Central memory CD8-positive, alpha-beta T cell (primary cell): ENCODE measurements around the gene RFLNA.
"Not testable (repeated sequence)": the region's sequence is repeated elsewhere in the genome, so short reads cannot be mapped to it uniquely, and the experiment has no call there.

Experiments
- ATAC-seq: fragments of 150-1000 bp; cut with Tn5 transposase; replicated peaks from 2 replicates; pipeline ENCODE4 v1.10.0; 2022; ENCODE audit warnings: mild to moderate bottlenecking, moderate FRiP score, moderate number of reproducible peaks; ENCODE audit not compliant: poor library complexity, severe bottlenecking; ENCODE audit errors: extremely low read depth
- DNase-seq, 2 donors: peaks; one replicate each; pipeline ENCODE4 v3.0.0; 2021; ENCODE audit warnings: low spot score in 2 of 2
- H3K27ac Mint-ChIP-seq: one replicate; pipeline ENCODE4 v1.8.0; 2022; ENCODE audit warnings: low read depth, mild to moderate bottlenecking, moderate library complexity, mixed read lengths
- H3K27me3 Mint-ChIP-seq: one replicate; pipeline ENCODE4 v1.8.0; 2022; ENCODE audit warnings: mixed read lengths
- H3K36me3 Mint-ChIP-seq: one replicate; pipeline ENCODE4 v1.8.0; 2022; ENCODE audit warnings: mild to moderate bottlenecking, moderate library complexity, mixed read lengths; ENCODE audit not compliant: insufficient read depth
- H3K4me1 Mint-ChIP-seq: one replicate; pipeline ENCODE4 v1.8.0; 2022; ENCODE audit warnings: mixed read lengths
- H3K4me3 Mint-ChIP-seq: one replicate; pipeline ENCODE4 v1.8.0; 2022; ENCODE audit warnings: mild to moderate bottlenecking, moderate library complexity, mixed read lengths
- H3K9me3 Mint-ChIP-seq: one replicate; pipeline ENCODE4 v1.8.0; 2022; ENCODE audit warnings: mixed read lengths

Gene RFLNA

GRCh38 chr12:124289634-124290600 lies 5.0 kb upstream of the RFLNA start:
- Mint-ChIP-seq H3K27ac (no peak overlapping the region), H3K4me3 (no peak overlapping the region), H3K9me3 (peaks cover 4% of the 10 kb centered on the region), H3K36me3 (peaks cover 4% of the 10 kb centered on the region), H3K4me1 (no peaks in the 10 kb centered on the region), H3K27me3 (peaks cover 67% of the 10 kb centered on the region)
- DNase-seq, result no peak
- ATAC-seq, result no peak

DNA sequence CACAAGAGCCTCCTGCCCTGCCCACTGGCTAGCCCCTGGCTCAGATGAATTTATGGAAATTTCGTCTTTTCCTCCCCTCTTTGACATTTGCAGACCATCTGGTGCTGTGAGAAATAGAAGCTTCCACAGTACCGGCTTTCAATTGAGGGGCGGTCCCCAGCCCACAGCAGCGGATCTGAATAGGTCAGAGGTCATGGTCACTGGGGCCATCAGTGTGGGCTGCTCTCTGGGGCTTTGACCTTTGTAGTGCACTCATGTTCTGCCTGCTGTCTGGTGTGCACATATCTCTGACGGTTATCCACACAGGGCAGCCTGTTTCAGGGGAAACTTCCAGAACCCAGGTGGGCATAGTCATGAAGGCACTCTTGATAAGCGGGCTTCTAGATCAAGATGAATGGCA lies 2.5 kb upstream of the RFLNA start:
- Mint-ChIP-seq H3K9me3 (no peaks in the 10 kb centered on the region), H3K36me3 (peaks cover 3% of the 10 kb centered on the region), H3K27me3 (peaks cover 66% of the 10 kb centered on the region), H3K27ac (no peak overlapping the region), H3K4me3 (no peak overlapping the region), H3K4me1 (no peaks in the 10 kb centered on the region)
- DNase-seq, result no peak
- no peak for ATAC-seq

GRCh38 chr12:124293286-124294003 lies 1.4 kb upstream of the RFLNA start:
- Mint-ChIP-seq H3K27me3 (peaks cover 64% of the 10 kb centered on the region), H3K4me3 (no peak overlapping the region), H3K4me1 (no peaks in the 10 kb centered on the region), H3K27ac (no peak overlapping the region), H3K36me3 (peaks cover 3% of the 10 kb centered on the region), H3K9me3 (no peaks in the 10 kb centered on the region)
- ATAC-seq, result no peak
- no peak for DNase-seq

- Mint-ChIP-seq H3K27me3 (peaks cover 76% of the 10 kb centered on the region), H3K9me3 (no peaks in the 10 kb centered on the region), H3K4me1 (no peaks in the 10 kb centered on the region), H3K27ac (no peak overlapping the region), H3K4me3 (no peak overlapping the region), H3K36me3 (peaks cover 3% of the 10 kb centered on the region)
- DNase-seq (no peak), ATAC-seq (no peak)
These were observed 652 bp downstream of the RFLNA start for GRCh38 chr12:124295431-124296058.

DNA sequence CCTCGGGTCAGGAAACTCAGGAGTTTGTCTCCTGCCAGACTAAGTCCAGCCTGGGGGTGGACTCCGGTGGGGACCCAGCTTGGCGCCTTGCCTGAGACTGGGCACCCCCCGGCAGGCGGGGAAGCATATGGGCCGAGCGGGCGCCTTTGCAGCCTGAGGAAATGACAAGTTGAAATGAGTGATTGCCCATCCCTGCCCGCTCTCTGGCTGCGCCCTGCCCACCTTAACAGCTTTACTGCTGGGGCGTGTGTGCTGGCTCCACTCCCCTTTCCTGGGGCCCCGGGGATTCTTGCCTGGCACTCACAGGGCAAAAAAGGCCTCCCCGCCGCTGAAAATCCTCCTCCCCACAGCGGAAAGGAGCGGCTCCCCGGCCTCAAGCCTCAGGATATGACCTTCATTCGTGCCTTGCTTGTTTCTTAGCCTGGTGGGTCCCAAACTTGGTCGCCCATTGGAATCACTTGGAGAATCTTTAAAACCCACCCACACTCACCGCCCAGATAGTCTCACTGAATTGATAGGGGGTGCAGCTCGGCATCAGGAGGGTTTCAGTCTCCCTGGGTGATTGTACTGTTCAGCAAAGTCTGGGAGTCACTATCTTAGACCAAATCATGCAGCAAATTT lies 1.5 kb downstream of the RFLNA start:
- Mint-ChIP-seq H3K4me3 (no peak overlapping the region), H3K4me1 (no peaks in the 10 kb centered on the region), H3K27me3 (peaks cover 83% of the 10 kb centered on the region), H3K27ac (no peak overlapping the region), H3K36me3 (peaks cover 3% of the 10 kb centered on the region), H3K9me3 (no peaks in the 10 kb centered on the region)
- no peak for ATAC-seq
- DNase-seq, result no peak

GRCh38 chr12:124296916-124297351 lies 2.0 kb downstream of the RFLNA start:
- H3K27me3 Mint-ChIP-seq, result peaks cover 79% of the 10 kb centered on the region
- no peaks in the 10 kb centered on the region for H3K9me3 Mint-ChIP-seq
- ATAC-seq (no peak), DNase-seq (no peak)
- no peak overlapping the region for H3K27ac Mint-ChIP-seq
- peaks cover 3% of the 10 kb centered on the region for H3K36me3 Mint-ChIP-seq
- H3K4me1 Mint-ChIP-seq, result no peaks in the 10 kb centered on the region
- H3K4me3 Mint-ChIP-seq, result no peak overlapping the region

GRCh38 chr12:124297389-124297788 lies 2.5 kb downstream of the RFLNA start:
- peaks cover 74% of the 10 kb centered on the region for H3K27me3 Mint-ChIP-seq
- H3K9me3 Mint-ChIP-seq, result no peaks in the 10 kb centered on the region
- no peak for DNase-seq
- no peaks in the 10 kb centered on the region for H3K4me1 Mint-ChIP-seq
- H3K4me3 Mint-ChIP-seq, result no peak overlapping the region
- H3K27ac Mint-ChIP-seq, result no peak overlapping the region
- ATAC-seq, result no peak
- H3K36me3 Mint-ChIP-seq, result peaks cover 3% of the 10 kb centered on the region

- DNase-seq (no peak), ATAC-seq (no peak)
- Mint-ChIP-seq H3K27ac (no peak overlapping the region), H3K4me1 (no peaks in the 10 kb centered on the region), H3K36me3 (peaks cover 3% of the 10 kb centered on the region), H3K4me3 (no peak overlapping the region), H3K9me3 (no peaks in the 10 kb centered on the region), H3K27me3 (peaks cover 69% of the 10 kb centered on the region)
These were observed 3.0 kb downstream of the RFLNA start for GRCh38 chr12:124297856-124298255.

DNA sequence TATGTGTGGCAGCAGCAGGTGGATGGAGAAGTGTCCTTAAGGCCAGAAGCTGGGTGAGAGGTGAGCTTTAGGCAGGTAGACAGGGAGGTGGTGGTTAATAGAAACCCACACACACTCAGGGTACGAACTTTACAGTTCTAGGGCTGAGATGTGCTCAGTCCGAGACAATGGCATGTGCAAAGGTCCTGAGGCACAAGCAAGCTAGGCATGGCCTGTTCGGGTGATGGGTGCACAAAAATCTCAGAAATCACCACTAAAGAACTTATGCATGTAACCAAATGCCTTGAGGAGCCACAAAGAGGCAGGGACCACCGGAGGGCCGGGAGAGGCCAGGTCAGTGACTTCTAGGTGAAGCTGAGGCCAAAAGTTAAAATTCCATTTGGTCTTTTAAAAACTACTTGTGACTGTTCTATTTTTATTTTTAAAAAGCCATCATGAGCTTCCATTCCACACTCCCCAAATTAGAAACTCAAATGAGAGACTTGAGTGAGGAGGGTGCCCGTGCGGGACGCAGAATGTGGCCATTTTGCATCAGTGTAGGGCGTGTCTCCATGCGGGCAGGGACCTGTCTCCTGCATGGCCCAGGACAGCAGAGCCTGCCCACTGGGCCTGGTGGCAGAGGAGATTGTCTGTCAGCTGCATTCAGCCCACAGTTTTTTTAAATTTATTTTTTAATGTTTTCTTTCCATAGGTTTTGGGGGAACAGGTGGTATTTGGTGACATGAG lies 4.0 kb downstream of the RFLNA start:
- H3K27me3 Mint-ChIP-seq, result peaks cover 62% of the 10 kb centered on the region
- no peak overlapping the region for H3K27ac Mint-ChIP-seq

GRCh38 chr12:124299628-124300388 lies 4.9 kb downstream of the RFLNA start:
- H3K4me3 Mint-ChIP-seq, result no peak overlapping the region
- H3K36me3 Mint-ChIP-seq, result peaks cover 1% of the 10 kb centered on the region
- DNase-seq (no peak), ATAC-seq (no peak)
- no peaks in the 10 kb centered on the region for H3K9me3 Mint-ChIP-seq
- H3K27me3 Mint-ChIP-seq, result peaks cover 54% of the 10 kb centered on the region
- H3K4me1 Mint-ChIP-seq, result no peaks in the 10 kb centered on the region
- H3K27ac Mint-ChIP-seq, result no peak overlapping the region

More for the DNA sequence above, 4.0 kb downstream of the RFLNA start:
- ATAC-seq (no peak), DNase-seq (no peak)
- Mint-ChIP-seq H3K4me1 (no peaks in the 10 kb centered on the region), H3K36me3 (peaks cover 1% of the 10 kb centered on the region), H3K4me3 (no peak overlapping the region), H3K9me3 (no peaks in the 10 kb centered on the region)

GRCh38 chr12:124300657-124301056 lies 5.8 kb downstream of the RFLNA start:
- not testable (repeated sequence) for ATAC-seq, H3K27ac Mint-ChIP-seq, H3K36me3 Mint-ChIP-seq, DNase-seq, H3K4me3 Mint-ChIP-seq, H3K4me1 Mint-ChIP-seq, H3K9me3 Mint-ChIP-seq
- H3K27me3 Mint-ChIP-seq, result peaks cover 53% of the 10 kb centered on the region
